Putamen (tissue), 1 donor: ENCODE measurements around the gene LIF.
A peak's percentile ranks its signal among the peaks of the same experiment; 100 is the strongest.

ENCODE experiments used
- DNase-seq: peaks from one replicate; pipeline ENCODE4 v3.0.0-alpha.2; 2016; ENCODE audit warnings: low spot score

LIF gene

DNA sequence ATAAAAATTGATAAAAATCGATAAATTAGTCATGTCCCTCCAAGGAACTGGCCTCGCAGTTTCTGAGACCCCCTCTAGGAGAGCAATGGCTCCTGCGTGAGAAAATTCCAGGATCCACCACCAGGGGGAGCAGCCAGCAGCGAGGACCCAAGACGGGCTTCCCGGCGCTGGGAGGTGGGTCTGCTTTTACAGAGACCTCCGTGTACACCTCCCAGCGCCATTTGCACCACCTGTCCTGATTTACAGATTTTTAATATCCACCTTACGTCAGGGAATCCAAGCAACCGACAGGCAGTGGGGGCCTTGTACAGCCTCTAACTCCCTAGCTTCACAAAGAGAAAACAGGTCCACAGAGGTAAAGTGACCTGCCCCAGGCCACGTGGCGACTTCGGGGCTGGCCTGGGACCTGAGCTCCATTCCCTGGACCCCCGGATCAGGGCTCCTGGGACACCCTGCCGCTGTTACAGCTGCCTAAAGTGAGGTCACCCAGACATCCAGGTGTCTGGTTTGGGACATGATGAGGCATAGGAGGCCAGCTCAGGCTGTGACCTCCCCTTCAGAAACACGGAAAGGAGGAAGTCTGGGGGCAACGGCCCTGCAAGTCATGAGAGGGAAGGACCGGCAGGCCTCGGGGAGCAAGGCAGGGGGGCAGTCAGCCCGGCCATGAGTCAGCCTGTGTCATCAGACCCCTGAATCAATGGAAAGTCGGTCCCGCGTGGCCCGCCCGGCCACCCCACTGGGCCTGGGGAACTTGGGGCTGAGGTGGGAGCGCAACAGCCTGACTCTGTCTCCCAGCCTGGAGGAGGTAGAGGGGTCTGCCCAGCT is 16.6 kb upstream of the LIF start:
- no peak for DNase-seq

DNA sequence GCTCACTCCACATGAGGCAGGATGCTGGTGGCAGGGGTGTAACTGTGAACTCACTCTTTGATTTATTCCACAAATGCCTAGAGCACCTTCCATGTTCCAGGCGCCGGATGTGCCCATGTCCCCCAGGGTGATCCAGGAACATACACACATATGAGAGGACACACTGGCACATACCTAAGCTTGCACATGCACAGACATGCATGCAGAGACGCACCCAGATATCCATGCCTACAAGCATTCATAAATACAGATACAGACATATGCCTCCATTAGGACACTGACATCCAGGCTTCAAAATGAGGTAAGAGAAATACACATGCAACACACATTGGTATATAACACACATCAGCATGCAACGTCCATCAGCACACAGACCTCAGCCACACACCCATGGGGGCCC is 15.6 kb upstream of the LIF start:
- DNase-seq: no peak

DNA sequence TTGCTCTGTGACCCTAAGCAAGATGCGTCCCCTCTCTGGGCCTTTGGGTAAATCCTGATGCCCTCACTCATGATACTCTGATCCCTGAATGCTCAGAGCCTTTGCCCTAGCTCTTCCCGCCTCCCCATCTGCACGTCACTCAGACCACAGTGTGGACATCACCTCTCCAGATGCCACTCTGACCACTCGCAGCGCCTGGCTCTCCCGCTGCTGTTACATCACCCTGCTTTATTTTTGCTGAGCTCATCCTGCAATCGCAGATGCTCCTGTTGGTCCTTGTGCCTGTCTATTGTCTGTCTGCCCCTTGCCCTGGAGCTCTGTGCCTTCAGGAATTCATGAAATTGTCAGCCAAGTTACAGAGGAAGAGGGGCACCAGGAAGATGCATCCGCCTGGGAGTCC is 14.6 kb upstream of the LIF start:
- DNase-seq: no peak

DNA sequence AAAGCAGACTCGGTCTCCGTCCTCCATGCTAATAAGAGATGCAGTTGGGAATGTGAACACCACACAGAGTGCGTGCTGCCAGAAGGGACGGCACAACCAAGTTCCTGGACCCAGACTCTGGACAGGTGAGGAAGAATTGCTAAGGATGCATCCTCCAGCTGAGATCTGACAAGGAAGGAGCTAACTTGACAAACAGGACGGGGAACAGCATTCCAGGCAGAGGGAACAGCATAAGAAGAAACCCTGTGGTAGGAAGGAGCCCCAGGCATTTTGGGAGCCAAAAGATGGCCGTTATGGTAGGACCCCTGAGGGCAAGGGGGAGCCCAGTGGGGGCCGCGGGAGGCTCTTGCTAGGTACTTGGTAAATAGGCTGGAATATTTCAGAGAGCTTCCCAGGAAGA is 14.1 kb upstream of the LIF start:
- no peak for DNase-seq

GRCh38 chr22:30260276-30260675 is 13.7 kb upstream of the LIF start:
- no peak for DNase-seq

DNA sequence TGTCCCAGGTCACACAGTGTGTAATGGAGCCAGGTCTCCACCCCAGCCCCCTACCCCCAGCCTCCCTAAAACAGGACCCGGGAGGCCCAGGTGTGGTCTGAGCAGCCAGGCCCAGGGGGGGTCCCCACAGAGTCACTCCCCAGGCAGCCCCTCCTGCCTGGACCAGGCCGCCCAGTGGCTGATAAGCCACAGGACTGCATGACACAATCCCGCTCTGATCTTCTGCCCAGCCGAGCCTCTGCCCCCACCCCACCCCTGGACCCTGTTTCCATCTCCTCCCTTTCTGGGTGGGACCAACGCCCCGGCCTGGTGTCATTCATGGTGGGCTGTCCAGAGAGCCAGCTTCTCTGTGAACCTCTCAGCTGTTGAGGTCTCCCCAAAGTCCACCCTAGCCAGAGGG is 7.8 kb upstream of the LIF start:
- no peak for DNase-seq

DNA sequence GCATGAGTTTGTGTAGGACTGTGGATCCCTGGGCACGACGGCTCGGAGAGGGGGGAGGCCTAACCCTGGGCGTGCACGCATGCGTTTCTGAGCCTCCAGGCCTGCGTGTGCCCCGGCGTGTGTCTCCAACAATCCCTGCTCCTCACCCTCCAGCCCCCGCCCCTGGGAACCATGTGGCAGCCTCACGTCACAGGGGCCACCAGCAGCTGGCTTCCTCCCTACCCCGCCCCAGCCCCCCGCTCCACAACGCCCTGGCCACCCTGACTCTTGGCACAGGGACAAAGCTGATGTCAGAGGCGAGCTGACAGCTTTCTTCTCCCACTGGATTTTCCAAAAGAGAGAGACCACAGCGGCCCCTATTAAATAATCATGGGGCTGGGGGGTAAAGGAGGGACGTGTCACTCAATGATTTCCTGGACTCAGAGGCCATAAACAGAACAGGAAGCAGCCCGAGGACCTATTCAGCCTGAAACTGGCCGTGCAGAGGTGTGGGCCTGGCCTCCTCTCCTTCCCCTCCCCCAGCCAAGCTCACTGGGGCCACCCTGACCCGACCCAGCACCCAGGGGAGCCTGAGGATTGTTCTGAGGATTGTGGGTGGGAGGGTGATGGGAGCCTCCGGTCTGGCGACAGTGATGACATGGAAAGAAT is 6.8 kb upstream of the LIF start:
- DNase-seq: peak; percentile 58

DNA sequence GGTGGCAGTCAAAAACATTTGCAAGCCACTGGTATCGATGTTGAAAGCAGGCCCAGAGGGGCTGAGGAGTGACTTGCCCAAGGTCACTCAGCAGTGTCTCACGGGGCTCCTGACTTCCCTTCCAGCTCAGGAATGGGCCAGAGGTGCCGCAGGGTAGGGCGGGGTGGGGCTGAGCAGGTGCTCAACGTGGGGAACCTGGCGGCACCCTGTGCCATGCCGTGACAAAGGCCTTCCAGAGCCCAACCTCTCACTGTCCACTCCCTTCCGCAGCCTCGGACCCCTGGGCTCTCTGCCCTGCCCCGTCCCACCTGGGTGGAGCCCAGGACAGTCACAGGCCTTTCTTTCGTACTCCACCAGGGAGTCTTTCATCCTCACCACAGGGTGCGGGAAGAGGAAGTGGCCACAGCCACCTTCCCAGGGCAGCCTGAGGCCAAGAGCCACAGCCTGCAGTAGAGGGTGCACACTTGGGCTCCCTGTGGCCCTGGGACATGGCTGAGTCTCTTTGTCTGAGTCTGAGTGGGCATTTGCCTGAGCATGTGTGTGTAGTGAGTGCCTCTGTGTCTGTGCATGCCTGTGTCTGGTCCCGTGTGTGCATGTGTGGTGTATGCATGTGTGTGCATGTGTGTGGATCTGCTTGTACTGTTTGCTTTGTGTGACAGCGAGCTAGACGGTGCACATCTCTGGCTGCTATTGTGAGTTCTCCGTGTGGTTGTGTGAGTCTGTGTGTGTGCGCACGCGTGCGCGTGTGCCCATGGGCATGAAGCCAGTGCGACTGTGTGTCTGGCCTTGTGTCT is 6.0 kb upstream of the LIF start:
- no peak for DNase-seq

DNA sequence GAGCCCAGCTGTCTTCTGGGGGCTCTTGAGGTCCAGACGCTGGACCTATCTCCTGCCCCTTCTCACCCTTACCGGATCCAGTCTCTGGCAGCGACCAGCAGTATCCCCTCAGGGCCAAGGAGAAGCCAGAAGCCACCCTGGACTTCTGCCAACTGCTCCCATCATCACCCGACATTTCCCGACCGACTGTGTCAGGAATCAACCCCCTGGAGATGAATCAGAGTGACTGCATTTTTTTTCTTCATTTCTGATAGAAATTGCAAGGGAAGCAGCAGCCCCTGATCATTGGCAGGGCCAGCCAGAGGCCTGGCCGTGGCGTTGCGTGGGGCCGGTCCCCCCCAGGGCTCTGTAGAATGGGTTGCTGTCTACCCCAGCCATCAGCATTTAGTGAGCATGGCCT is 5.2 kb upstream of the LIF start:
- DNase-seq: no peak

DNA sequence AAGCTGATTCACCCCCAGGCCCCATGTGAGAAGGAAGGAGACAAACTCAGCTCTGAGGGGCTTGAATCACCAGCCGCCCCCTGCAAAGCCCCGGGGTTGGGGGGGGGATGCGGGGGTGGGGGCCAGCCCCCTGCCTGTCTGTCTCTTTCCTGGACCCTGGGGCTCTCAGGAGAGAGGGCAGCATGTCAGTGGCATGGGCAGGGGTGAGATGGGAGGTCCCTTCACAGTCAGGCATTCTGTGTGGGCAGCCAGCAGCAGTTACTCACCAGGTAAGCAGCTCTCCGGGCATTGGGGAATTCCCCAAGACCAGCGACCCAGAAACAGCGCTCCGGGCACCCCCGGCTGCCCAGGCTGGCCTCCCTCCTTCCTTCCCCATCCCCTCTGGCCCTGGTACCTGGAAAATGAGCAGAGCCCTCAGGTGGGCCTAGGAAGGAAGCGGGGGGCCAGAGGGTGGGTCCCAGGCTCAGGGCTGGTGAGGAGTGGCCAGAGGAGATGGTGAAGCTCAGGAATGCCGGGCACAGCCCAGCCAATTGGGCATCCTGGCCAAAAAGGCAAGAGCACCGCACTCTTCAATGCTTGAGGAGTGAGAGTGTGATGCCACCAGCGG is 4.2 kb upstream of the LIF start:
- no peak for DNase-seq

- DNase-seq: no peak
Observed at GRCh38 chr22:30250039-30250565, 3.5 kb upstream of the LIF start.

- DNase-seq: no peak
Observed at GRCh38 chr22:30249049-30250038, 2.8 kb upstream of the LIF start.

GRCh38 chr22:30248484-30248883 is 1.9 kb upstream of the LIF start:
- no peak for DNase-seq

- no peak for DNase-seq
Observed at GRCh38 chr22:30247974-30248373, 1.4 kb upstream of the LIF start.

DNA sequence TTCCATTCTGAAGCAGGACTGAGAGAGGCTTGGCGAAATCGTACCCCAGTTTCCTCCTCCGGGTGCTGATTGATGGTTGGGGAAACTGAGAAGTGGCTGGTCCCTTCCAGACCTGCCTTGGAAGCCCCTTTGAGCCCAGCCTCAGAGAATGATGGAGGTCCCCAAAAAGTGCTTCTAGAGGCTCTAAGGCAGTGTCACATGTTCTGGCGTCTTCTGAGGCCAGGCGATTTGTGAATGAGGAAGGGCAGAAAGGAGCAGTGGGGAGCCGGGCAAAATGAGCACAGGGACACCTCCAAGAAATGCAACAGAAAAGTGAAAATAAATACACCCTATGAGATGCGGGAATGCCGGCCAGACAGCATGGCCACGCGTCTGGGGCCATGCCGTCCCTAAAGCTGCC is 1.0 kb upstream of the LIF start:
- DNase-seq: no peak

DNA sequence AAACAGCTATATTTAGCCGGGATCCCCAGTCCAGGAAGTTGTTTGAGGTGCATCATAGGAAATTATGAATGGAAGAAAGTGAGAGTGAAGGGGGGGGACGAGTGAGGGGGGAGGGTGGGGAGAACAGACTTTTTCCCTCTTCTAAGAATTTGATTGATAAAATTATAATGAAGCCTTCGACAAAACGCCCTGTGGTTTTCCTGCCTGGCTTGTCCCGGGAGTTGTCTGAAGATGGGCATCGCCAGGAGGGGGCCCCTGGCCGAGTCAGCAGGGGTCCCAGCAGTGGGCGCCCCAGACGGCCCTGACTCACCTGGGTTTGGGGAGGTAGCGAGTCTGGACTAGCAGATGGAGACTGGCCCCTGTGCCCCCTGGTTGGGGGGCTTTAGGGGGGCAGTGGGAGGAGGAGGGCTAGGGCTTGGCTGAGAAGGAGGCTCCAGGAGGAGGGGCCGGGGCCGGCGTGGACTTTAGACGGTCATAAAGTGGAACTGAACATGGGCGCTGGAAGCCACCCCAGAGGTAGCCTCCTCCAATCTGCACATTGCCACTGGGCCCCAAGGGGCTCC is 336 bp upstream of the LIF start:
- no peak for DNase-seq

DNA sequence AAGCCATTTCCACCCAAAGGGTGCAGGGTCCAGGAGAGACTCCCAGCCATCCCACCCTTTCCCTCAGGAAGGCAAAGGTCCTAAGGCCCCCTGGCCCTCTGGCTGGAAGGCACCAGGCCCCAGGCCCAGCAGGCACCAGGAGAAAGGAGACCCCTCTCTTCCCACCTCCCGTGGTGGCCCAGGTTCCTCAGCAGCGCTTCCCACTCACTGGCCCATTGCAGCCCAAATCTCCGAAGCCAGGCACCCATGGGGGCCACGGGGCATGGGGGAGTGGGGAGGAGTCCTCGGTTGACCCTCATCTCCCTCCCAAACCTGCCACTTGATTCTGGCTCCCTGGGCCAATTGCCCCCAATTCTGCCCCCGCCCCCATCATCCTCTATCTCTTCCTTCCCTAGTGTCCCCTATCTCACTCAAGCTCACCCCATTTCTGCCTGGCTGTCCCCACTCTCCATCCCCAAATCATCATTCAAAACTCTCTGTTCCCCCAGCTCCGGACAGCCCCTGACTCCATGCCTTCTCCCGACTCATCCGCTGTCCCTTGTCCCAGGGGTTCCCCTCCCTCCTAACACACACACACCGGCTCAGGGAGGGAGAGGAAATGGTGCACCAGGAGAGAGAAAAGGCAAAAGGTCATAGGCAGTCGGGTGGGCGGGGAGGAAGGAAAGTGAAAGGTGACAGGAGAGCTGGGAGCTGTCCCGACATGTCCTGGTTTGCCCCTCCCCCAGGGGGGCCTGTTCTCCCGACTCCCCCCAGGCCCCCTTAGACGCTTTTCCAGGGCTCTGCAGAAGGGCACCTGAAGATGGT is 1.2 kb downstream of the LIF start:
- no peak for DNase-seq

DNA sequence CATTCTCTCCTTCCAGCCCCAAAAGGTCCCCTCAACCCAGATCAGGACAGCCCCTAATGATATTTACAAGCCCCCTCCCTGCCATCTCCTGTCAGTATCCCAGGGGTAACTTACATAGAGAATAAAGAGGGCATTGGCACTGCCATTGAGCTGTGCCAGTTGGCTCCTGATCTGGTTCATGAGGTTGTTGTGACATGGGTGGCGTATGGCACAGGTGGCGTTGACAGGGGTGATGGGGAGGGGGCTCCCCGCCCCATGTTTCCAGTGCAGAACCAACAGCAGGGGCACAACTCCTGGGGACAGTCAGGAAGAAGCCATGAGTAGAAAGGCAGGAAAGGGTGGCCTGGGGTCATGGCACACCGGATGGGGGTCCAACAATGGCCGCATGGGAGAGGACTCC is 1.9 kb downstream of the LIF start:
- no peak for DNase-seq

GRCh38 chr22:30244066-30244465 is 2.5 kb downstream of the LIF start:
- DNase-seq: no peak

- no peak for DNase-seq
Observed at GRCh38 chr22:30243661-30244060, 2.9 kb downstream of the LIF start.
